ENCODE data around the gene TTBK2. TPM values are rescaled to one million over a fixed set of nuclear protein-coding genes. Genes with fewer than 3 reads are reported as not detected.

The TTBK2 gene
- total and polyA plus RNA-seq, 2 donors (not counting 3 experiments of a cell fraction or from before 2014, with no cell fraction given), result 4.4 to 17.1 TPM

DNA sequence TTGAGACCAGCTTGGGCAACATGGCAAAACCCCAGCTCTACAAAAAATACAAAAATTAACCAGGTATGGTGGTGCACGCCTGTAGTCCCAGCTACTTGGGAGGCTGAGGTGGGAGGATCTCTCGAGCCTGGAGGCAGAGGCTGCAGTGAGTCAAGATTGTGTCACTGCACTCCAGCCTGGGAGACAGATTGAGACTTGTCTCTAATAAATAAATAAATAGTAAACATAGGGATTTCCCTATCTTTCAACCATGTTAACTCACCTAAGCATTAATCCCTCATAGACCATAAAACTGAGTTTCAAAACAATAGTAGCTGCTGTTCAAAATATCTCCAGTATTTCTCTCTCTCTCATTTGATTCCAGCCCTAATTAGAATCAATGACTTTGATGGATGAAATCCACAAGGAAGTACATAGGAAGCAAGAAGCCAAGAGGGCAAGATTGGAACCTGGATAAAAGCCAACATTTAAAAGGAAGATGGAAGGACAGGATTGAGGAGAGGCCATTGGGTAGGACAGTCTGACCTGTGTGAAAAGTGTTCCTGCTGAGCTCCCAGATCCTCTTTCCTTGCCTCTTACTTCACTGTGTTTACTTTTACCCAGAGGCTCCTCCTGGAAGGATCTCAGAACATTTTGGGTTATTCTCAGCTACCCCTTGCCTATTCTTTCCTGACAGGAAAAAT lies 12.4 kb upstream of the TTBK2 start:
- H3K9me1 ChIP-seq (replicated peaks; ENCODE audit: control insufficient read depth, extremely low read depth, insufficient read depth, low read length), result no peaks in the 10 kb centered on the region
- ChIA-PET POLR2A (no interaction called here), CTCF (interaction anchor here (1.2 to 1.6 kb wide), 3 partner anchors 12 to 271 kb away, joined by 3 to 5 read pairs (median 4); no protein-coding TSS in a partner anchor)
- H3K4me1 ChIP-seq (ENCODE audit: control insufficient read depth, extremely low read depth, insufficient read depth, low read length), result peaks cover 2% of the 10 kb centered on the region
- H3K79me2 ChIP-seq (ENCODE audit: control insufficient read depth, insufficient read depth, low read length), result no peaks in the 10 kb centered on the region
- no peak overlapping the region for H3K27ac ChIP-seq (ENCODE audit: insufficient read depth, low read depth, low read length)
- no peak overlapping the region for H3K4me2 ChIP-seq (ENCODE audit: insufficient read depth, low read length)
- TF ChIP-seq EZH2 (IDR thresholded peaks at IDR 0.05; ENCODE audit: borderline replicate concordance, low read depth, low read length, severe bottlenecking), result no peak
- no peak for TF ChIP-seq GATA2 (IDR thresholded peaks at IDR 0.05; ENCODE audit: insufficient read depth, insufficient read length, low read depth, low read length)
- TF ChIP-seq, protein P1, sequence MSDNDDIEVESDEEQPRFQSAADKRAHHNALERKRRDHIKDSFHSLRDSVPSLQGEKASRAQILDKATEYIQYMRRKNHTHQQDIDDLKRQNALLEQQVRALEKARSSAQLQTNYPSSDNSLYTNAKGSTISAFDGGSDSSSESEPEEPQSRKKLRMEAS (IDR thresholded peaks at IDR 0.05; ENCODE audit: insufficient read depth, insufficient read length), result no peak
- no peak for TF ChIP-seq FOS (IDR thresholded peaks at IDR 0.05; ENCODE audit: borderline replicate concordance, insufficient read depth, low read length)
- no peak for TF ChIP-seq POLR2A (IDR thresholded peaks at IDR 0.05; ENCODE audit: low read depth, low read length)
- TF ChIP-seq, protein P2, sequence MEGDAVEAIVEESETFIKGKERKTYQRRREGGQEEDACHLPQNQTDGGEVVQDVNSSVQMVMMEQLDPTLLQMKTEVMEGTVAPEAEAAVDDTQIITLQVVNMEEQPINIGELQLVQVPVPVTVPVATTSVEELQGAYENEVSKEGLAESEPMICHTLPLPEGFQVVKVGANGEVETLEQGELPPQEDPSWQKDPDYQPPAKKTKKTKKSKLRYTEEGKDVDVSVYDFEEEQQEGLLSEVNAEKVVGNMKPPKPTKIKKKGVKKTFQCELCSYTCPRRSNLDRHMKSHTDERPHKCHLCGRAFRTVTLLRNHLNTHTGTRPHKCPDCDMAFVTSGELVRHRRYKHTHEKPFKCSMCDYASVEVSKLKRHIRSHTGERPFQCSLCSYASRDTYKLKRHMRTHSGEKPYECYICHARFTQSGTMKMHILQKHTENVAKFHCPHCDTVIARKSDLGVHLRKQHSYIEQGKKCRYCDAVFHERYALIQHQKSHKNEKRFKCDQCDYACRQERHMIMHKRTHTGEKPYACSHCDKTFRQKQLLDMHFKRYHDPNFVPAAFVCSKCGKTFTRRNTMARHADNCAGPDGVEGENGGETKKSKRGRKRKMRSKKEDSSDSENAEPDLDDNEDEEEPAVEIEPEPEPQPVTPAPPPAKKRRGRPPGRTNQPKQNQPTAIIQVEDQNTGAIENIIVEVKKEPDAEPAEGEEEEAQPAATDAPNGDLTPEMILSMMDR (IDR thresholded peaks at IDR 0.05; ENCODE audit: extremely low read depth in 1 of 2, insufficient read depth in 1 of 2, low read depth in 1 of 2, low read length in 2 of 2), result no peak
- TF ChIP-seq JUN (IDR thresholded peaks at IDR 0.05; ENCODE audit: borderline replicate concordance, insufficient read depth, insufficient read length, low read depth), result no peak
- TF ChIP-seq MYC (IDR thresholded peaks at IDR 0.05; ENCODE audit: low read depth, low read length), result no peak
- no peak for TF ChIP-seq POLR2AphosphoS5 (IDR thresholded peaks at IDR 0.05; ENCODE audit: insufficient read depth, low read depth, low read length)
- no peaks in the 10 kb centered on the region for H3K36me3 ChIP-seq (ENCODE audit: control insufficient read depth in 2 of 2, extremely low read depth in 1 of 2, insufficient read depth in 2 of 2, low read length in 2 of 2)
- DNase-seq (ENCODE audit: low read depth, low spot score) (peak; percentile 40), FAIRE-seq (no peak)
- H4K20me1 ChIP-seq (replicated peaks; ENCODE audit: control insufficient read depth, extremely low read depth, insufficient read depth, low read length), result no peaks in the 10 kb centered on the region
- no peak overlapping the region for H3K9ac ChIP-seq (replicated peaks; ENCODE audit: extremely low read depth, insufficient read depth, low read length)
- no peaks in the 10 kb centered on the region for H3K27me3 ChIP-seq (ENCODE audit: control insufficient read depth in 2 of 2, insufficient read depth in 2 of 2, low read length in 2 of 2)
- no peak overlapping the region for H2AFZ ChIP-seq (ENCODE audit: low read depth, low read length)
- H3K4me3 ChIP-seq (replicated peaks in 1 of 3; ENCODE audit: insufficient read depth in 1 of 3, low read depth in 1 of 3, low read length in 3 of 3), result no peak overlapping the region
- dilution Hi-C loops (cut with MboI; ENCODE audit: extremely low pct_ligation_motif_present, low sequenced_read_pairs), result no loop called here
- BruUV-seq (replicated peaks), result no TSS peak
- no peaks in the 10 kb centered on the region for H3K9me3 ChIP-seq (replicated peaks; ENCODE audit: control insufficient read depth, insufficient read depth, low read length)
- intact Hi-C loops (cut with micrococcal nuclease), result no loop called here
